ENCODE results near the gene NECAB2.

The NECAB2 gene

DNA sequence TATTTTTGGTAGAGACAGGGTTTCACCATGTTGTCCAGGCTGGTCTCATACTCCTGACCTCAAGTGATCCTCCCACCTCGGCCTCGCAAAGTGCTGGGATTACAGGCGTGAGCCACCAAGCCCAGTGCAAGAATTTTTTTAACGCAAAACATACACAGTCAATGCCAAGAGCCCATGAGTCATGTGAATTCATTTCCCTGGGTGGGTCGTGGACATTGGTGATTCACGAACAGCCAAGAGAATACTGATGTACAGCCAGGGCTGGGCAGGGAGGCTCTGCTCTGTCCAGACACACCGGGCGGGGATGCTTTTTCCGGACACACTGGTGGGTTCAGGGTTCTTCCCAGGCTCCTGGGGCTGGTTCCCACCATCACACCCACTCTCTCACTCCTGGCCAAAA, 56.8 kb downstream of the NECAB2 start:
- no peak for DNase-seq (ENCODE audit: low read depth in 2 of 2)

DNA sequence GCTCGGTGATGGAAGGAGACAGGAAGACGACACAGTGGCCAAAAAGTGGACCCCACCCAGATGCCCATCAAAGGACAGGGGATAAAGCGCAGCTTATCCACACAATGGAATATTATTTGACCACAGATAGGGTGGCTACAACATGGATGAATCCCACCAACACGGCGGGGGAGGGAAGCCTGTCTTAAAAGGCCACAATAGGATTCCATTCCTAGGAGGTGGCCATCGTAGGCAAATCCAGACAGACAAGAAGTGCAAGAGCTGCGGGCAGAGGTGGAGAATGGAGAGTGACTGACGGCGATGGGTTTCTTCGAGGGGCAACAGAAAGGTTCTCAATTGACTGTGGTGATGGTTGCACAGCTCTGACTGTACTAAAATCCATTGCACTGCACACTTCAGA, 58.6 kb downstream of the NECAB2 start:
- no peak for DNase-seq (ENCODE audit: low read depth in 2 of 2)

DNA sequence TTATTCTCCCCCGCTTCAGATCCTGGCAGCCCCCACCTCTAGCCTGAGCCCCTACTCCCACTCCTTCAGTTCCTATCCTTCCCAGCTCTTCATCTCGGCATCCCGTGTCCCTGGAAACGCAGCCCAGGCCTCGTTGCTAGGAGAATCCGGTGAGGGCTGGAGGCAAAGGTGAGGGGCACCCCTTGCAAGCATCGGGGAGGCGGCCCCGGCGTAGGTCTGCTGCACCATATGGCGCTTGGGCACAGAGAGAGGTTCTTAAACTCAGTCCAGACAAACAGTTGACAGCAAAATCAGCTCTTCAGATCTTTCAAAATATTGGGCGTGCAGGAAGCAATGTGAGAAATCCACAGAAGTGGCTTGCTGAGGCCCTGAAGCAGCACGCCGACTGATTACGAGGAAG, 59.6 kb downstream of the NECAB2 start:
- DNase-seq (ENCODE audit: low read depth in 2 of 2) = no peak

DNA sequence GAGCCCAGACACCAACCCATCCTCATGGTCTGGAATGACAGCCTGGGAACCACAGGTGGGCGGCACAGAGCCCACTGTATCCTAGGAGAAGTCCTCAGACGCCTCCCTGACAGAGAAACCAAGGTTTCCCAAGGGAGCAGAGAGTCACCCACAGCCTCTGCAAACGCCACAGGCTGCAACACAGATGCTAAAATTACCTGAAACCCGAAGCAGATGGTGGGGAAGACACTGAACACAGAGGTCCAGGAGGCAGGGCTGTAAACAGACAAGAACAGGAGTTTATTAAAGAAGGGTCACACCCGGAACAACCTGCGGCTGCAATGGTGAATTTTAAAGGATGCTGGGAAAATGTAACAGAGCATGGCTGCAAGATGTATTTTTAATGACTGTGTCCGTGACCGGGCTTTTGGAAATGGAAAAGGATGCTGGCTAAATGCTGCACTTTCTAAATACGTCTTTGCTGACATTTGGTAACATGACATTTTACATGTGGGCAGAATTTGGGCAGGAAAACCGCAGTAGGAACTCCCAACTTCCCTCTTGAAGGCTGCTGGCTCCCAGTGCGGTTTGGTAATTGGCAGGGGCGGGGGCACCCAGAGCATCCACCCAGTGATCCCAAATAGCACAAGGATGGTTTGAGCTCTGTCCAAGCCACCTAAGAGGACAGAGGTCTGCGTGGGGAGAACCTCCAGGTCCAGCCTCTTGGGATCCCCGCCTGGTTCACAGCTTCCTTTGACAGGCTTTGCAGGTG, 61.4 kb downstream of the NECAB2 start:
- DNase-seq (ENCODE audit: low read depth in 2 of 2) = no peak

DNA sequence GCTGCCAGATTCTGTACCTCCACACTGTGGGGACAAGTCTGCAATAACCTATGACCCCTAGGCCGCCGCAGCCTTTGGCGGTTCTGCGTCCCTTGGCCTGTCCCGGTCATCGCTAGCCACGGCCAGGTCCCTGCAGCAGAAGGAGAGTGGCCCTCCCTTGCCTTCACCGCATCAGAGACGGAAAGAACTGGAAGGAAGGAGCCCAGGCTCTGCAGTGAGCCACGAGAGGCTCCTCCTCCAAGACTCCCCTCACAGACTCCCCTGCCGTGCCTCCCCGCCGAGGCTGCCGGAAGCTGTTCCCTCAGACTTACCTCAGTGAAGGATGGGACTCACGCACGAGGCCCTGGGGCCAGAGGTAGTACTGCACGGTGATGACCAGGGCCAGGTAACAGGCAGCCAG, 63.5 kb downstream of the NECAB2 start:
- DNase-seq (ENCODE audit: low read depth in 2 of 2) = no peak

DNA sequence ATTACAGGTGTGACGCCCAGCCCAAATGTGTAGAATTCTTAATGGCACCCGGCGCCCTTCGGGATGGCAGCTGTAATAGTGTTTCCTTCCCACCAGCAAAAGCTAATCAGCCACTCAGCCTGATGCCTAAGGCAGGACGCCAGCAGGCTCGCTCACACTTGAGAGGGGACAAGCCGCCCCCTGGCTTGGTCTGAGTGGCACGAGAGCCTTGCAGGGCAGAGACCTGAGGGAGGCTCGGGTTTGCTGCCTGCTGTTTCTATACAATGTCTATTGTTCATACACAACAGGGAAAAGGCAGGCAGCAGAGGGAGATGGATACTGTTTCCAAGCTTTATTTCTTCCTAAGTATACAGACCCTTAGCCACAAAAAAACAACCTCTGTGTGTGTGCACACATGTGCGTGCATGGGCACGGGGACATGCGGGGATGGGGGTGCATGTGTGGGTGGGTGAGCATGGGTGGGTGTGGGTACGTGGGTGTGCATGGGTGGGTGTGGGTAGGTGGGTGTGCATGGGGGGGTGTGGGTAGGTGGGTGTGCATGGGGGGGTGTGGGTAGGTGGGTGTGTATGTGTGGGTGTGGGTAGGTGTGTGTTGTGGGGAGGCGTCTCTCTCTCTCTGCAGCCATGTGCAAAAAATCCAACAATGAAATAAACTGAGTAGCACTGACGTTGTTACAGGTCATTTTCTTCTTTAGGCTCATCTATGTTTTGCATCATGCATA, 64.6 kb downstream of the NECAB2 start:
- no peak for DNase-seq (ENCODE audit: low read depth in 2 of 2)

DNA sequence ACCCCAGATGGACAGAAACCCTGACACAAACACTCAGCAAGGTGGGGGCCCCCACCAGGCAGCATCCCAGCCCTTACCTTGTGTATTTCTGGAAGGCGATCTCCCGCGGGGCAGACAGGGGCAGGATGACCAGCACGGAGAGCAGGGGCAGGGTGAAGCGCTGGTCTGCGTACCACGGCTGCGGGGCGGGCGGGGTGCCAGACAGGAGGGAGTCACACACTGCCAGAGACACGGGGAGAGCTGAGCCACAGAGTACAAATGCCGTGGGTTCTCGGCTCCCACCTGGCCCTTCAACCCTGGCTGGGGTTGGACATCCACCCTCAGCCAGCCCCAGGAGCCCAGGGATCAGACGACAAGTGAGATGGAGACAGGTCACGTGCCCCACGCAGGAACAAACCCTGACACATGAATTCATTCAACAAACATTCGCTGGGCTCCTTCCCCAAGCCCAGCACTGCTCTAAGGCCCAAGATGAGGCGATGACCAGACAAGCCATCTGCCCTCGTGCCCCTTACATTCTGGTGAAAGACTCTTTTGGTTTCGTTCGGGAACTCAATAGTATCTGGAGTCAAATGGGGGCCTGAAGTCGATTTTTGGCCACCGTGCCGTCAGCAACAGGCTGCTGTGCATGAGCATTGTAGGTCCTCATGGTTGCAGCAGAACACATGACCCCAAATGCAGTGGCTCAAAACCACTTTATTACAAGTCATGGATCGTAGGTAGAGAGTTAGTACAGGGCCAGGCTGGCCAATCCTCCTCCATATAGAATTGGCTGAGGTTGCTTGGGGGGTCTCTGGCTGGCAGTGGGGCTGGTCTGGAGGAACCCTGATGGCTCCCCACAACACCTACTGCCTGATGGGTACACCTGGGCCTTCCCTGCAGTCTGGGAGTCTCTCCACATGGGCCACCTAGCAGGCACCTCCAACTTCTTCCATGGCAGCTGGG, 65.5 kb downstream of the NECAB2 start:
- no peak for DNase-seq (ENCODE audit: low read depth in 2 of 2)

DNA sequence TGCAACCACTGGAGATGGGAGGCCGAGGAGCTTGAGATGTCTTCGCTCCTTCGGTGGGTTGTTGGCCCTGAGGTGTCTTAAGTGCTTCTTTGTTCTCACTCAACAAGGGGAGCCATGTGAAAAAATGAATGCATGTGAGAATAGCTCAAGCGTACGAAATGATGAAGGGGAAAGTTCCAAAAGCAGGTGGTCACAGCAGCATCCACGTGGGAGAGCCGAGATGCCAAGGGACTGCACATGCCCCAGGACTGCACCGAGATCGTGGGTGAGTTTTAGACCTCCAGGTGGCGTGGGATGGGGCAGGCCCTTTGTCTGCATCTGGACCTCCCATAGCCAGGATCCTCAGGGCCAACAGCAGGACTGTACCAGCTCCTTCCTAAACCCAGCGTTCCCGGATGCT, 66.5 kb downstream of the NECAB2 start:
- no peak for DNase-seq (ENCODE audit: low read depth in 2 of 2)

DNA sequence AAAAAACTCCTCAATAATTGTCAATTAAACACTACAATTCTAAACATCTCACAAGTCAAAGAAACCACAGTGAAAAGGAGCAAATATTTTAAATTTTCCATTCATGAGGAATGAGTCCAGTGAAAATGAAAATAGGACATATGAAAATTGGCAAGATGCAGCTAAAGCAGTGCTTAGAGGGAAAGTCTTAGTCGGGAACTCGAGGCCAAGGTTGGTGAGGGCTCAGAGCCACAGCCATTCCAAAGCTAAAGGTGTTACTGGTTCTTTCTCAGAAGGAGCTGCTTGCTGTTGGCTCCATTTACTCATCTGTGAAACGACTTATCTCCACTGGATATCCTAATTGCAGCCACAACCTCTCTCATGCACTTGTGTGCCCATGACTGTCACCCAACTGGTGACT, 68.1 kb downstream of the NECAB2 start:
- DNase-seq (ENCODE audit: low read depth in 2 of 2) = no peak

DNA sequence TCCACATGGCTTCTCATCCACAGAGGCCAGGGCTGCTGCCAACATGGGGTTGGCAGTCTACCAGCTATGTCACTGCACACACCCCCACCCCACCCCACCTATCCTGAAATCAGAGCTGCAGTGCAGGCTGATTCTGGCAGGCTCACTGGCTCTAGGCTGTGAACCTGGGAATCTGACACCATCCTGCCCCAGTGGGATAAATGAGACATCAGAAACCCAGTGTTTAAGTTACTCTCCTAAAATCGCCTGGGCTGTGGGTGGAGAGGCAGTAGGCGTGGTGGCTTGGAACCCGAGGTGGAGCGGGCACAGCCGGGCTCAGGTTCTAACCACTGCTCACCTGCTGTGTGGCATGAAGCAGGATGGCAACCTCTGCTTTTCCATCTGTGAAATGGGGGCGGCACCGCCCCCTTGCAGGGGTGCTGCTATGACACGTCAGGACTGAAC, 69.0 kb downstream of the NECAB2 start:
- DNase-seq (ENCODE audit: low read depth in 2 of 2) = no peak

DNA sequence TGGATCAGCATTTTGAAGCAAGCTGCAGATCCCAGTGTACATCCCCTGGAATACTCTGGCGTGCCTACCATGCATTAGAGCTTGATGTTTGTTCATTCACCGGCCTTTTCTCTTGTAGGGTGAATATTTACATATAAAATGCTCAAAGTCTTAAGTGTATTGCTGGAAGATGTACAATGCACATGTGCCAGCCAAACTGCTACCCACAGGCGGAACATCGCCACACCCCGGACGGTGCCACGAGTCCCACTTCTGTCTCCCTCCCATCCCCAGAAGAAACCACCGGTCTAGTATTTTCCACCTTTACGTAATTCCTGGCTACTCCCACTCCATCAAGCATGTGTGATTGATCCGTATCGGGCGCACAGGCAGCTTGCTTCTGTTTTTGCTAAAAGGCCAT, 70.4 kb downstream of the NECAB2 start:
- no peak for DNase-seq (ENCODE audit: low read depth in 2 of 2)

DNA sequence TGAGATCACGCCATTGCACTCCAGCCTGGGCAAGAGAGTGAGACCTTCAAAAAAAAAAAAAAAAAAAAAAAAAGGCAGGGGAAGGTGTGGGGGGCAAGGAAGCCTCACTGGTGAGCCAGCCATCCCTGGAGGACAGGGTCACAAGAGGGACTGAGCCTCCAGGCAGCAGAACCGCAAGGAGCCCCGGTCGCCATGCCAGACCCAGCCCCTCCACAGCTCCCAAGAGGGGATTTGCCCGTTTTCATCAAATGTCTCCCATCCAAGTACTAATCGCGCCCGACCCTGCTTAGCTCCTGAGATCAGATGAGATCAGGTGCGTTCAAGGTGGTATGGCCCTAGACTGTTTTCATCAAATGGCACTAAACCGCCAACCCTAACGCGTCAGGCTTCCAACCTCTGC, 71.7 kb downstream of the NECAB2 start:
- DNase-seq (ENCODE audit: low read depth in 2 of 2) = no peak

DNA sequence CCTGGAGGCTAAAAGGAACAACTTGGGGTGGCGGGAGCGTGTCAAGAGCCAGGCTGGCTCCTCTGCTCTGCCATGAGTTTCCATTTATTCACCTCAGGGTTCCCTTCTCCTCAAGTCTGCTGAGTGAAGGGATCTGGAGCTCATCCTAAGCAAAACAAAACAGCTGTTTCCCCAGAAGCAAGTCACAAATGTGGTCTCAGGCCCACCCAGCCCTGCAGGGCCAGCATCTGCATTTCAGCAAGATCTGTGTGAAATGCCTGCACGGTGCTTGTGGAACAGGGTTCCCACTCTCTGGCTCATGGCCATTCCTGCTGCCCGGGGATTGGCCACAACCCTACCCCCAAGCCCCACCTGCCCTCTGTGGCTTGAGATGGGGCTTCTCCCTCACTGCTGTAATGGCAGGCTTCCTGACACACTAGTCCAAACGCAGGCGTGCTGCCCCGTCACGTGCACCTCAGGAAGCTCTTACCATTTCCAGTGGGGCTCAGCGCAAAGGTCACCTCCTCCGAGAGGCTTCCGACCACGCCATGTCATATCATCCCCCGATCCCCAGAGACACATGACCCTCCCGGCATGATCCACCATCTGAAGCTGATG, 72.3 kb downstream of the NECAB2 start:
- DNase-seq (ENCODE audit: low read depth in 2 of 2) = no peak

DNA sequence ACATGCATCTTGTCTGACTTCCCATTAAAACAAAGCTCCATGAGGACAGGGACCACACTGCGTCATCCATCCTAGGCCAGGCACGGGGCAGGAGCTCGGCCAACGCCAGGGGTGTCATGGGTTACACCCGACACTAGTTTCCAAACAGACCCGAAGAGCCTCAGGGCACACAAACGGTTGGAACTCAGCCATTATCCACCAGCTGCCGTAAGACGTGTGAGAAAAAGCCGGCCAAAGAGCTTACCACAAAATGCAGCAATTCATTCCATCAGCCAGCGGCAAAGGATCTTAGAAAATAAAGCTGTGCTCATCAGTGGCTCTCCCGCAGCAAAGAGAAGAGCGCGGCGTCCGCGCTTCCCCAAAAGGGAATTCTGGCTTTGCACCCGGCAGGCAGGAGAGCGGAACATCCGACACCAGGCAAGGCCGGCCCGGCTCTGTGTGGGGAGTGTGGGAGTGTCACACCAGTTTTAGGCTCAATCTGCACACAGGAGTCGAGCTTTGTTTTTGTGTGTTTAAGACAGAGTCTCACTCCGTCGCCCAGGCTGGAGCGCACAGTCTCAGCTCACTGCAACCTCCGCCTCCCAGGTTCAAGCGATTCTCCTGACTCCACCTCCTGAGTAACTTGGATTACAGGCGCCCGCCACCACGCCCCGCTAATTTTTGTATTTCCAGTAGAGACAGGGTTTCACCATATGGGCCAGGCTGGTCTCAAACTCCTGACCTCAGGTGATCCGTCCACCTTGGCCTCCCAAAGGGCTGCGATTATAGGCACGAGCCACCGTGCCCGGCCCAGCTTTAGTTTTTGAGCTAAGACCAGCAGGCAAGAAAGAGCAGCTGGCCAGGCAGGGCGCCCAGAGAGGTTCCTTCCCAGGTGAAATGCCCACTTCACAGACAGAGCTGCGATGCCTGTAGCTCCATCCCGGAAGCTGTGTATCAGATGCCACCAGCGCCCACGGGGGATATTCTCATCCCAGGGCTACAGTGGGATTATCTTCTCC, 73.1 kb downstream of the NECAB2 start:
- DNase-seq (ENCODE audit: low read depth in 2 of 2) = no peak

DNA sequence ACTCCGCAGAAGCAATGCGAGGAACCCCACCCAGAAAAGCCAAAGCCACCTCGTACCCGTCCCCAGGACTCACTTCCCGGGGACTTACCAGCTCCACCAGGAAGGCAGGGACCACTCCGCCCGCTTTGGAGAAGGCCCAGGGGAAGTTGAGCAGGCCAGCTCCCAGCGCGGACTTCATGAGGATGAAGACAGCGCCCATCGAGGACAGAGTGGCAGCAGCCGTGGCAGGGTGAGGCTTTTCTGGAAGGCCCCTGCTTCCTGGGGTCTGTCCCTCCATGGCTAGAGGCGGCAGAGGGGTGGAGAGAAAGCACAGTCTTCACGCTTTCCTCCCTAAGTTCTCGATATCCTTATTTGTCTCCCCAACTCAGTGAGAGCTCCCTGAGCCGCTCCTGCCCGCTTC, 73.8 kb downstream of the NECAB2 start:
- DNase-seq (ENCODE audit: low read depth in 2 of 2) = no peak

DNA sequence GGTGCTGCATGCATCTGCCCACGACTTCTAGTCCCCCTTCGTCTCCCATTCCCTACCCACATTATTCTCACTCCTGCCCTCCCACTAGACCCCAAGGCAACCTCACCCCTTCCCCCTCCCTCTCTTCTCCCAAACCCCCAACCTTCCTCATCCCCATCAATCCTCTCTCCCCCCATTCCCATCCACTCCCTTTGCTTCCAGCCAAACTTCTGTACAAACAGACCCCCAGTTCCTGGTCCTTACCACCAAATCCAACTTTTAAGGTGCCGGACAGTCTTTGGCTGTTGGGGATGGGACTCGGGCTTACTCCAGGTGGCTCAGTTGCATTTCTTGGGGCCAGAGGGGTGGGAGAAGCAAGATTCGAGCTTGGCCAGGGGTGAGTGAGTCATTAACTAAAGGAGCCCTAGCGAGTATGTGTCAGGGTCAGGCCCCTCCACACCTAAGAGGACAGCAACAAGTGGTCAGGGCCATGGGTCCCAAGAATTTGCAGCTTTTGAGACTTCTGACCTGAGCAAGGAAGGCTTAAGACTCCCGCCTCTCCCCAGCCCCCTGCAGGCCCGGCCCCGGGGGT, 74.3 kb downstream of the NECAB2 start, which contains the start of gene SLC38A8:
Gene SLC38A8, minus strand, starts transcription at position 488 of the 571 bp plus-strand sequence. CDS start 638 bp downstream, outside the sequence.
- DNase-seq (ENCODE audit: low read depth in 2 of 2) = no peak

DNA sequence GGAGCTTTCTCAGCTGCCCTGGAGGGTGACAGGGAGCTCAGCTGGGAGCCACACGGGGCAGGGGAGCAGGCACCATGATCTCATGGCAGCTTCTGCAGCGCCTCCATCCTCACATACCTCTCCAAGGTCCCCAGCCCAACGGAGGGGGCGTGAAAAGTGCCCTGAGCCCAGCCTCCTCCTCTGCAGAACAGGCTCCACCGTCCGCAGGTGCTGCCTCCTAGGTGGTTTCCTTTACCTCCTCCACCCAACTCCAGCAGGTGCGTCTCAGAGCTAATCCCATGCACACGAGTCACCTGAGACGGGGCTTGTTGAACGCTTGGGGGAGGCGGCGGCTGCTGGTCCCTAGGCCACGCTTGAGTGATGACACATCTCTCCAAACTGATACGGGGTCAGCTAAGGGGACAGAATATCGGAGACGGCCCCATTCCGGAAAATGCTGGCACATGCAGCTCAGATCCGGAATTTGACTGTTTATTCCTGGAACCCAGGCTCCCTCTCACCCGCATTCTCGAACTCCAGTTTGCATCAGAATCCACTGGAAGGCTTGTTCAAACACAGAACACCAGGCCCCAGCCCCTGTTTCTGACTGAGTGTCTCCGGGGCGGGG, 74.9 kb downstream of the NECAB2 start:
- DNase-seq (ENCODE audit: low read depth in 2 of 2) = no peak

DNA sequence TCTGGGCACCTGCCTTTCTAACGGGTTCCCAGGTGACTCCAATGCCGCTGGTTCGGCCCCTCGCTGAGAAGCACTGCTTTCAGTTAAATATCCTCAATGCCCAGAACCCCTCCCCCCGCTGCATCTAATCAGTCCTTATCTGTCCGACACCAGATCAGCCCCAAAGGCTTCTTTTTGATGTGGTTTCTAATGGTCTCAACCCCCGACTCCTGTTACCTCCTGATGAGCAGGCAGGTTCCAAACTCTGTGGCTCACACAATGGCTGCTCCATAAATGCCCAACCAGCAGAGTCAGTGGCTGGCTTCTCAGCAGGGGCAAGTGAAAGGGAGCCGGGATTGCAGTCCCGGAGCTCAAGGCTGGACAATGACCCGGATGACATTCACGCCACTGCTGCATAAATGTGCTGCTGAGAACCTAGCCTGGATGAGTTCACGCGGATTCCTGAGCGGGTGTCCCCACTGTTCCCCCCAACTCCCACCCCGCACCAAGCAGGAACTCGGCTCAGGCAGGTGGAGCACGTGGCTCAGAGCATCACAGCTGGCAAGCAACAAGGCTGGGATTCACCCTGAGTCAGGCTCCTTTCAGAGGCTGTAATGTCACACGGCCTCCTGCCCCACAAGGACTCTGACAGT, 75.6 kb downstream of the NECAB2 start:
- no peak for DNase-seq (ENCODE audit: low read depth in 2 of 2)

DNA sequence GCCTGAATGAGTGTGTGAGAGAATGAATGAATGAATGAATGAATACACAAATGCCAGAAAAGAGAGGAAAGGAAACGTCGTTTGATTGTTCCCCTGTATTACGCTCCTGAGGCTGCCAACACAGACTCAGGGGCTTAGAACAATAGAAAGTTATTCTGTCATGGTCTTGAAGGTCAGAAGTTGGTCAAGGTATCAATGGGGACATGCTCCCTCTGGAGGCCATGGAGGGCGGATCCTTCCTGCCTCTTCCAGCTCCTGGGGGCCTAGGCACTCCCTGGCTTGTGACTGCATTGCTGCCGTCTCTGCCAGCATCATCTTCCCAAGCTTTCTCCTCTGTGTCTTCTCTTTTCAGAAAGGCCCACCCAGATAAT, 76.1 kb downstream of the NECAB2 start:
- no peak for DNase-seq (ENCODE audit: low read depth in 2 of 2)

All from stimulated activated CD8-positive, alpha-beta memory T cell treated with anti-CD3 and anti-CD28 coated beads, Interleukin-15, amount 100 ng/mL, for 4 hours (primary cell).